ENCODE data around the gene CRK.

GRCh38 chr17:1452836-1453235 is 3.2 kb downstream of the CRK start:
- TF ChIP-seq CTCF (IDR thresholded peaks at IDR 0.05) (no peak), POLR2A (IDR thresholded peaks at IDR 0.05) (no peak)
